Measurements from ENCODE around the gene REL. TPM values are rescaled to one million over a fixed set of nuclear protein-coding genes. Genes with fewer than 3 reads are reported as not detected.

The REL gene
- total and polyA plus RNA-seq, 9 of the 15 experiments (the other 6 are each of a cell fraction or from before 2014, with no cell fraction given) = 0.63 to 8.6 (median 6.3) TPM

- Histone ChIP-seq H3K36me3 (ENCODE audit: control insufficient read depth, insufficient read depth, low read length) (no peaks in the 10 kb centered on the region), H3K27ac (ENCODE audit: extremely low read depth, low read depth, low read length) (peak overlapping the region; percentile 30; the same call in 1 of the 3 replicates), H3K9me1 (ENCODE audit: control insufficient read depth, insufficient read depth, low read length) (no peaks in the 10 kb centered on the region), H3K79me2 (ENCODE audit: control insufficient read depth, insufficient read depth, low read length) (no peaks in the 10 kb centered on the region), H3K4me2 (ENCODE audit: insufficient read depth, low read length) (peak overlapping the region; percentile 45), H3K9ac (ENCODE audit: insufficient read depth in 1 of 2, low read depth in 2 of 2, low read length in 2 of 2) (no peak overlapping the region), H3K4me1 (replicated peaks in 1 of 2; ENCODE audit: control insufficient read depth in 2 of 2, insufficient read depth in 2 of 2, low read length in 2 of 2) (peaks cover 4 to 15% of the 10 kb centered on the region in 2 experiments; a peak in 4 of 5 replicates), H3K9me3 (replicated peaks; ENCODE audit: control insufficient read depth, insufficient read depth, low read depth, low read length) (no peaks in the 10 kb centered on the region), H2AFZ (ENCODE audit: low read depth, low read length) (peak overlapping the region; percentile 80), H3K27me3 (ENCODE audit: control insufficient read depth in 2 of 2, insufficient read depth in 2 of 2, low read length in 2 of 2) (no peaks in the 10 kb centered on the region), H3K4me3 (no peak overlapping the region), H4K20me1 (replicated peaks; ENCODE audit: control insufficient read depth, insufficient read depth, low read length) (no peaks in the 10 kb centered on the region)
- ChIA-PET POLR2A (interaction anchor here (0.9 to 1.2 kb wide), 2 partner anchors 12 to 37 kb away, joined by 3 to 4 read pairs; no protein-coding TSS in a partner anchor), CTCF (ENCODE audit: low intra/inter-chr PET ratio) (no interaction called here)
- ATAC-seq = peak; percentile 78
- 0% methylated on average over 5 of the region's 5 CpGs for WGBS (ENCODE audit: insufficient coverage, low coverage, missing lambda C conversion rate)
- no TSS peak for BruUV-seq (replicated peaks)
- DNase-seq (ENCODE audit: extremely low read depth in 1 of 4, low spot score in 3 of 4) = peak in 2 of 4 experiments; percentile 34 to 40
- in situ Hi-C loops (cut with MboI) = no loop called here
- FAIRE-seq = peak; percentile 57
- intact Hi-C loops (cut with micrococcal nuclease) = no loop called here
- TF ChIP-seq ZNF133 (CRISPR knock-in tag; IDR thresholded peaks at IDR 0.05) (no peak), ZNF785 (CRISPR knock-in tag; IDR thresholded peaks at IDR 0.05) (no peak), RCOR1 (IDR thresholded peaks at IDR 0.05; ENCODE audit: borderline replicate concordance in 1 of 2, low read depth in 2 of 2, low read length in 2 of 2) (0 out of 4 replicates have a peak, but pooled peaks of 1 of the 2 experiments have one; percentile 31), HINFP (tag; conservative IDR thresholded peaks at IDR 0.05; ENCODE audit: low read depth) (no peak), POLR2B (IDR thresholded peaks at IDR 0.05; ENCODE audit: low read depth, partially characterized antibody) (no peak), TAL1 (IDR thresholded peaks at IDR 0.05) (no peak), ZNF24 (IDR thresholded peaks at IDR 0.05) (peak; percentile 40; the same call in 1 of the 2 replicates), ZBTB9 (CRISPR knock-in tag; IDR thresholded peaks at IDR 0.05) (no peak), HMG20B (CRISPR knock-in tag; IDR thresholded peaks at IDR 0.05) (no peak), DIDO1 (tag; IDR thresholded peaks at IDR 0.05; ENCODE audit: low read depth) (no peak), ZEB2 (IDR thresholded peaks at IDR 0.05) (no peak), MITF (IDR thresholded peaks at IDR 0.05) (no peak), PRDM10 (IDR thresholded peaks at IDR 0.05; ENCODE audit: partially characterized antibody) (peak; percentile 90), RB1 (IDR thresholded peaks at IDR 0.05; ENCODE audit: low read depth) (no peak), E2F3 (CRISPR knock-in tag; IDR thresholded peaks at IDR 0.05) (no peak)
Observed at GRCh38 chr2:60855989-60856669, 25.2 kb upstream of the REL start.
